HL-60 (cell line): ENCODE data around the gene CHRM5.

Experiments
- DNase-seq, 2 experiments: peaks; one replicate each; pipeline ENCODE4 v3.0.0-alpha.2; 2010 to 2020; ENCODE audit warnings: low read depth in 1 of 2, low spot score in 1 of 2
- H3K27ac ChIP-seq: fragments of 250-450 bp; sonication (Bioruptor Pico); replicated peaks from 2 replicates; pipeline ENCODE4 v1.5.1; 2020; ENCODE audit warnings: mild to moderate bottlenecking, moderate library complexity
- H3K27me3 ChIP-seq: fragments of 250-450 bp; sonication (Bioruptor Pico); 2 replicates; pipeline ENCODE4 v1.5.1; 2021; ENCODE audit warnings: mild to moderate bottlenecking, moderate library complexity; ENCODE audit not compliant: insufficient read depth, poor library complexity, severe bottlenecking
- H3K4me3 ChIP-seq: replicated peaks from 2 replicates; pipeline ENCODE4 v1.5.1; 2011; ENCODE audit warnings: mild to moderate bottlenecking, control low read depth, low read length; ENCODE audit not compliant: insufficient read depth
- GABPA ChIP-seq: IDR thresholded peaks from 2 replicates; pipeline ENCODE4 v1.6.1; 2012; ENCODE audit warnings: low read depth
- POLR2AphosphoS5 ChIP-seq: IDR thresholded peaks from 2 replicates; pipeline ENCODE4 v1.6.1; 2012; ENCODE audit warnings: low read depth
- SPI1 ChIP-seq: IDR thresholded peaks from 2 replicates; pipeline ENCODE4 v1.6.1; 2012; ENCODE audit warnings: low read depth, mild to moderate bottlenecking, borderline replicate concordance
- TF ChIP-seq, protein P1 (sequence below): IDR thresholded peaks from 2 replicates; pipeline ENCODE4 v1.6.1; 2012; ENCODE audit warnings: low read depth; ENCODE audit not compliant: insufficient replicate concordance
- TF ChIP-seq, protein P2 (sequence below): IDR thresholded peaks from one replicate; pipeline ENCODE4 v1.5.1; 2011; ENCODE audit warnings: low read length, control low read depth, inconsistent platforms; ENCODE audit not compliant: insufficient read depth

The CHRM5 gene

DNA sequence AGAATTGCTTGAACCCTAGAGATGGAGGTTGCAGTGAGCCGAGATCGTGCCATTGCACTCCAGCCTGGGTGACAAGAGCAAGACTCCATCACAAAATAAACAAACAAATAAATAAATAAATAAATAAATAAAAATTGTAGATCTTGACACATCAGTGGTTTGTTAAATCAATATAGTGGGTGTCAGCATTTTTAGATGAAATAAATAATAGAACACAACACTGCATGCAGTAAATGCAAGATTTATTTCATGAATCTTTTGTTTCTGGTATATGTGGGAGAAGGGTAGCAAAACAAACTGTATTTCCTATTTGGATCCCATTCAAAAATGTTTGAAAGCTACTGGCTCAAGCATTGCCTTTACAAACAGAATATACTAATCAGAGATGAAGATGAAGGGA is 35.6 kb upstream of the CHRM5 start:
- no peak for DNase-seq
- Histone ChIP-seq H3K27me3 (no peaks in the 10 kb centered on the region), H3K4me3 (no peak overlapping the region), H3K27ac (no peak overlapping the region)
- TF ChIP-seq, protein P1, sequence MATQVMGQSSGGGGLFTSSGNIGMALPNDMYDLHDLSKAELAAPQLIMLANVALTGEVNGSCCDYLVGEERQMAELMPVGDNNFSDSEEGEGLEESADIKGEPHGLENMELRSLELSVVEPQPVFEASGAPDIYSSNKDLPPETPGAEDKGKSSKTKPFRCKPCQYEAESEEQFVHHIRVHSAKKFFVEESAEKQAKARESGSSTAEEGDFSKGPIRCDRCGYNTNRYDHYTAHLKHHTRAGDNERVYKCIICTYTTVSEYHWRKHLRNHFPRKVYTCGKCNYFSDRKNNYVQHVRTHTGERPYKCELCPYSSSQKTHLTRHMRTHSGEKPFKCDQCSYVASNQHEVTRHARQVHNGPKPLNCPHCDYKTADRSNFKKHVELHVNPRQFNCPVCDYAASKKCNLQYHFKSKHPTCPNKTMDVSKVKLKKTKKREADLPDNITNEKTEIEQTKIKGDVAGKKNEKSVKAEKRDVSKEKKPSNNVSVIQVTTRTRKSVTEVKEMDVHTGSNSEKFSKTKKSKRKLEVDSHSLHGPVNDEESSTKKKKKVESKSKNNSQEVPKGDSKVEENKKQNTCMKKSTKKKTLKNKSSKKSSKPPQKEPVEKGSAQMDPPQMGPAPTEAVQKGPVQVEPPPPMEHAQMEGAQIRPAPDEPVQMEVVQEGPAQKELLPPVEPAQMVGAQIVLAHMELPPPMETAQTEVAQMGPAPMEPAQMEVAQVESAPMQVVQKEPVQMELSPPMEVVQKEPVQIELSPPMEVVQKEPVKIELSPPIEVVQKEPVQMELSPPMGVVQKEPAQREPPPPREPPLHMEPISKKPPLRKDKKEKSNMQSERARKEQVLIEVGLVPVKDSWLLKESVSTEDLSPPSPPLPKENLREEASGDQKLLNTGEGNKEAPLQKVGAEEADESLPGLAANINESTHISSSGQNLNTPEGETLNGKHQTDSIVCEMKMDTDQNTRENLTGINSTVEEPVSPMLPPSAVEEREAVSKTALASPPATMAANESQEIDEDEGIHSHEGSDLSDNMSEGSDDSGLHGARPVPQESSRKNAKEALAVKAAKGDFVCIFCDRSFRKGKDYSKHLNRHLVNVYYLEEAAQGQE: no peak
- TF ChIP-seq, protein P2, sequence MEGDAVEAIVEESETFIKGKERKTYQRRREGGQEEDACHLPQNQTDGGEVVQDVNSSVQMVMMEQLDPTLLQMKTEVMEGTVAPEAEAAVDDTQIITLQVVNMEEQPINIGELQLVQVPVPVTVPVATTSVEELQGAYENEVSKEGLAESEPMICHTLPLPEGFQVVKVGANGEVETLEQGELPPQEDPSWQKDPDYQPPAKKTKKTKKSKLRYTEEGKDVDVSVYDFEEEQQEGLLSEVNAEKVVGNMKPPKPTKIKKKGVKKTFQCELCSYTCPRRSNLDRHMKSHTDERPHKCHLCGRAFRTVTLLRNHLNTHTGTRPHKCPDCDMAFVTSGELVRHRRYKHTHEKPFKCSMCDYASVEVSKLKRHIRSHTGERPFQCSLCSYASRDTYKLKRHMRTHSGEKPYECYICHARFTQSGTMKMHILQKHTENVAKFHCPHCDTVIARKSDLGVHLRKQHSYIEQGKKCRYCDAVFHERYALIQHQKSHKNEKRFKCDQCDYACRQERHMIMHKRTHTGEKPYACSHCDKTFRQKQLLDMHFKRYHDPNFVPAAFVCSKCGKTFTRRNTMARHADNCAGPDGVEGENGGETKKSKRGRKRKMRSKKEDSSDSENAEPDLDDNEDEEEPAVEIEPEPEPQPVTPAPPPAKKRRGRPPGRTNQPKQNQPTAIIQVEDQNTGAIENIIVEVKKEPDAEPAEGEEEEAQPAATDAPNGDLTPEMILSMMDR: no peak
- no peak for TF ChIP-seq GABPA
- no peak for TF ChIP-seq POLR2AphosphoS5

DNA sequence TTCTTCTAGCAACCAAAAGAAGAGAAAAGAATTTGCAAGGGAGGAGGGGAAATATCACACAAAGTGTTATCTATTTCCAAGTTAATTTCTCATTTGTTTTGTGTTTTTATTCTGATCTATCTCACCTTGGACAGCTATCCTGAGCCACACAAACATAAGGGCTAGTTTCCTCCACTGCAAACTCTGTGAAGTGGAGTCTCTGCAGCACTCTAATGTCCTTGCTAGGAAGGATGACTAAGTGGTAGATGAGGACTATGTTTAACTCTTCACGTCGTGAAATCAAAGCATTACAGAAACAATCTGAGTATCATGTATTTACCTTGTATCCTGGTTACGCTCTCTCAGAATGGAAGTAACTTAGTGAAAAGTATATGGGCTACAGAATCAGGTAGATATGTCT is 33.9 kb upstream of the CHRM5 start:
- no peak overlapping the region for H3K4me3 ChIP-seq
- H3K27ac ChIP-seq: no peak overlapping the region
- no peak for TF ChIP-seq POLR2AphosphoS5
- TF ChIP-seq, protein P2: no peak
- TF ChIP-seq, protein P1: no peak
- no peak for TF ChIP-seq GABPA
- TF ChIP-seq SPI1: no peak
- no peak for DNase-seq
- H3K27me3 ChIP-seq: no peaks in the 10 kb centered on the region

DNA sequence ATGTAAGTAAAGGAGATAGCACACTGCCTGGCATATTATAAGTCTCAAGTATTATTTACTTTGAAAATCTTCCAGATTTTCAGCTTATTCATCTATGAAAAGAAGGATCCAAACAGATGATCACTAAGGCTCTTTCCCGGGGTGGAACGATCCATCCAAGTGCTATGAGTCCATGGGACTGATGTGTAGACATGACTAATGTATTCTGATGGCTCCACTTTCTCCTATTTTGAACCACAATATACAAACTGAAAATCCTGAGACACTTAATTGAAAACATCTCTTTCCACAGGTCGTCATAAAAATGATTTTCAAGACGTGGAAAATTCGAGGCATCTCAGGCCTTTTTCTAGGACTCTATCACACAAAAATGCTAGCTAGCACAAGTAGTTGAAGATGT is 33.4 kb upstream of the CHRM5 start:
- no peak for DNase-seq
- H3K4me3 ChIP-seq: no peak overlapping the region
- no peak overlapping the region for H3K27ac ChIP-seq
- no peaks in the 10 kb centered on the region for H3K27me3 ChIP-seq
- TF ChIP-seq, protein P2: no peak
- TF ChIP-seq, protein P1: no peak
- TF ChIP-seq POLR2AphosphoS5 (no peak), SPI1 (no peak), GABPA (no peak)
